Subcutaneous adipose tissue (tissue), 4 donors: ENCODE measurements around the gene SLC7A10. TPM values are rescaled to one million over a fixed set of nuclear protein-coding genes. Genes with fewer than 3 reads are reported as not detected.

Experiments
- CTCF ChIP-seq: fragments of 450-650 bp; IDR thresholded peaks from one replicate; pipeline ENCODE4 v1.5.1; 2016; ENCODE audit warnings: low read depth, mild to moderate bottlenecking, control low read depth, antibody characterized with exemption, moderate library complexity
- total RNA-seq, 4 donors: library from RNA; depleted of rRNA; stranded (reverse); fragments of >200 nt; gene quantifications; one replicate each; pipeline ENCODE4 v1.1.0, GENCODE V29; 2016

The SLC7A10 gene
- total RNA-seq, 4 donors from 2014 or later, result 1.5 to 130 (median 13.0) TPM

GRCh38 chr19:33229962-33230361 is 4.3 kb upstream of the SLC7A10 start:
- no peak for TF ChIP-seq CTCF

- no peak for TF ChIP-seq CTCF
Measured at GRCh38 chr19:33227870-33228599, 2.4 kb upstream of the SLC7A10 start.

GRCh38 chr19:33227242-33227650 is 1.6 kb upstream of the SLC7A10 start:
- TF ChIP-seq CTCF, result no peak

GRCh38 chr19:33226550-33227241 is 1.0 kb upstream of the SLC7A10 start:
- TF ChIP-seq CTCF, result no peak

- TF ChIP-seq CTCF, result no peak
Measured at GRCh38 chr19:33224694-33225457, 774 bp downstream of the SLC7A10 start.

GRCh38 chr19:33221638-33222037 is 4.0 kb downstream of the SLC7A10 start:
- TF ChIP-seq CTCF, result no peak

GRCh38 chr19:33220735-33221134 is 4.9 kb downstream of the SLC7A10 start:
- TF ChIP-seq CTCF, result no peak
